HEK293 (cell line): ENCODE data around the gene BTBD9.

Source experiments
- SALL2 ChIP-seq: fragments of 450-650 bp; formaldehyde crosslinking; IDR thresholded peaks from 2 replicates; pipeline ENCODE4 v1.5.0; 2017; ENCODE audit warnings: missing biosample characterization, mild to moderate bottlenecking, missing genetic modification characterization, borderline replicate concordance
- YY2 ChIP-seq: fragments of 450-650 bp; formaldehyde crosslinking; IDR thresholded peaks from 2 replicates; pipeline ENCODE4 v1.5.1; 2016; ENCODE audit warnings: missing biosample characterization, missing genetic modification characterization
- ZNF274 ChIP-seq, 2 experiments: fragments of 200-500 bp in 1 of 2; fragments of 450-650 bp in 1 of 2; sonication (Bioruptor generic) in 1 of 2; formaldehyde crosslinking in 1 of 2; IDR thresholded peaks; 2 replicates each; pipeline versions ENCODE4 v1.5.1 to v1.6.1; 2014 to 2016; ENCODE audit warnings: borderline replicate concordance in 1 of 2, inconsistent platforms in 1 of 2, low read length in 1 of 2, missing biosample characterization in 1 of 2, missing genetic modification characterization in 1 of 2
- ZNF433 ChIP-seq: fragments of 450-650 bp; formaldehyde crosslinking; IDR thresholded peaks from 2 replicates; pipeline ENCODE4 v1.5.1; 2016; ENCODE audit warnings: missing biosample characterization, missing genetic modification characterization, low read depth
- ZSCAN23 ChIP-seq: fragments of 450-650 bp; formaldehyde crosslinking; IDR thresholded peaks from 2 replicates; pipeline ENCODE4 v1.5.1; 2016; ENCODE audit warnings: missing biosample characterization, missing genetic modification characterization
- TF ChIP-seq, protein P1 (sequence below): fragments of 450-650 bp; formaldehyde crosslinking; IDR thresholded peaks from 2 replicates; pipeline ENCODE4 v1.5.1; 2016; ENCODE audit warnings: missing biosample characterization, missing genetic modification characterization

DNA sequence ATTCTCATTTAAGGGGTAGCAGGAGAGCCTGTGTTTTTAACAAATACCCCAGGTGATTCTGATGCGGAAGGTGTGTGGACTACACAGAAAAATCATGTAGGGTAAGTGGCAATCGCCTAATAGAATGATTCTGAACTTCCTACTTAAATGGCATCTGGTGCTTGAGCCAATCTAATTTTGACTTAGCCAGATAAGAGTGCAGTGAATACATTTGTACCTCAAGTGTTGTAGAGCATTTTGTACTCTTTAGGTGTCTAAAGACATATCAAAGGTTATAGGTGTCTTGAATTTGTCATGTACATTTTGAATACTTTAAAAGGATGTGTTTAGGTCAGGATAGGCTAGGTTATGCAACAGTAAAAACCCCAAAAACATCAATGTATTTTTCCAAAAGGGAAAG lies 10.0 kb upstream of the BTBD9 start:
- TF ChIP-seq, protein P1, sequence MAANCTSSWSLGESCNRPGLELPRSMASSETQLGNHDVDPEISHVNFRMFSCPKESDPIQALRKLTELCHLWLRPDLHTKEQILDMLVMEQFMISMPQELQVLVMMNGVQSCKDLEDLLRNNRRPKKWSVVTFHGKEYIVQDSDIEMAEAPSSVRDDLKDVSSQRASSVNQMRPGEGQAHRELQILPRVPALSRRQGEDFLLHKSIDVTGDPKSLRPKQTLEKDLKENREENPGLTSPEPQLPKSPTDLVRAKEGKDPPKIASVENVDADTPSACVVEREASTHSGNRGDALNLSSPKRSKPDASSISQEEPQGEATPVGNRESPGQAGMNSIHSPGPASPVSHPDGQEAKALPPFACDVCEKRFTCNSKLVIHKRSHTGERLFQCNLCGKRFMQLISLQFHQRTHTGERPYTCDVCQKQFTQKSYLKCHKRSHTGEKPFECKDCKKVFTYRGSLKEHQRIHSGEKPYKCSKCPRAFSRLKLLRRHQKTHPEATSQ, result no peak
- TF ChIP-seq YY2 (tag by site-specific recombination) (no peak), ZNF433 (tag by site-specific recombination) (no peak), ZNF274 (IDR thresholded peaks at IDR 0.05; ENCODE audit: low read length) (no peak), ZNF274 (tag by site-specific recombination; IDR thresholded peaks at IDR 0.05; ENCODE audit: borderline replicate concordance) (no peak), ZSCAN23 (tag by site-specific recombination) (no peak), SALL2 (tag by site-specific recombination) (no peak)
